ENCODE data around the gene BRD4.

DNA sequence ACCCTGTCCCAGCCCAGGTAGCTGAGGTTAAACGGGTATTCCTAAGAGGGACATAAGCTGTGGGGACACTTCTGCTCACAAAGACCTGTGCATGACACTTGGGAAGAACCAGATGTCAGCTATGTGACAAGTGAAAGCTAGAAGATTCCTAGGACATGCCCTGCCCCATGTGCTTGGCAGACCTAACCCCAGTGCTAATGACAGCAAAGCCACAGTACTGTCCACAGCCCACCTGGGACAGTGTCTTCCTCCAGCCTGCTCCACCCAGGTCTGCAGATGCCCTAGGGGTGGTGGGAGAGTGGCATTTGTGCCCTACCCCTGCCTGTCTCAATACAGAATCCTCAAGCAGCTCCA lies 81.7 kb downstream of the BRD4 start:
- TF ChIP-seq TAF1 (IDR thresholded peaks at IDR 0.05; ENCODE audit: low read depth) (no peak), FOXM1 (IDR thresholded peaks at IDR 0.05; ENCODE audit: borderline replicate concordance, low read depth) (no peak), EGR1 (IDR thresholded peaks at IDR 0.05) (no peak), ZBTB7A (IDR thresholded peaks at IDR 0.05; ENCODE audit: low read depth) (no peak), YY1 (IDR thresholded peaks at IDR 0.05; ENCODE audit: low read depth) (no peak), RAD21 (IDR thresholded peaks at IDR 0.05; ENCODE audit: low read depth) (no peak)
- TF ChIP-seq, protein P1, sequence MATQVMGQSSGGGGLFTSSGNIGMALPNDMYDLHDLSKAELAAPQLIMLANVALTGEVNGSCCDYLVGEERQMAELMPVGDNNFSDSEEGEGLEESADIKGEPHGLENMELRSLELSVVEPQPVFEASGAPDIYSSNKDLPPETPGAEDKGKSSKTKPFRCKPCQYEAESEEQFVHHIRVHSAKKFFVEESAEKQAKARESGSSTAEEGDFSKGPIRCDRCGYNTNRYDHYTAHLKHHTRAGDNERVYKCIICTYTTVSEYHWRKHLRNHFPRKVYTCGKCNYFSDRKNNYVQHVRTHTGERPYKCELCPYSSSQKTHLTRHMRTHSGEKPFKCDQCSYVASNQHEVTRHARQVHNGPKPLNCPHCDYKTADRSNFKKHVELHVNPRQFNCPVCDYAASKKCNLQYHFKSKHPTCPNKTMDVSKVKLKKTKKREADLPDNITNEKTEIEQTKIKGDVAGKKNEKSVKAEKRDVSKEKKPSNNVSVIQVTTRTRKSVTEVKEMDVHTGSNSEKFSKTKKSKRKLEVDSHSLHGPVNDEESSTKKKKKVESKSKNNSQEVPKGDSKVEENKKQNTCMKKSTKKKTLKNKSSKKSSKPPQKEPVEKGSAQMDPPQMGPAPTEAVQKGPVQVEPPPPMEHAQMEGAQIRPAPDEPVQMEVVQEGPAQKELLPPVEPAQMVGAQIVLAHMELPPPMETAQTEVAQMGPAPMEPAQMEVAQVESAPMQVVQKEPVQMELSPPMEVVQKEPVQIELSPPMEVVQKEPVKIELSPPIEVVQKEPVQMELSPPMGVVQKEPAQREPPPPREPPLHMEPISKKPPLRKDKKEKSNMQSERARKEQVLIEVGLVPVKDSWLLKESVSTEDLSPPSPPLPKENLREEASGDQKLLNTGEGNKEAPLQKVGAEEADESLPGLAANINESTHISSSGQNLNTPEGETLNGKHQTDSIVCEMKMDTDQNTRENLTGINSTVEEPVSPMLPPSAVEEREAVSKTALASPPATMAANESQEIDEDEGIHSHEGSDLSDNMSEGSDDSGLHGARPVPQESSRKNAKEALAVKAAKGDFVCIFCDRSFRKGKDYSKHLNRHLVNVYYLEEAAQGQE (IDR thresholded peaks at IDR 0.05; ENCODE audit: low read depth): no peak
- TF ChIP-seq, protein P2, sequence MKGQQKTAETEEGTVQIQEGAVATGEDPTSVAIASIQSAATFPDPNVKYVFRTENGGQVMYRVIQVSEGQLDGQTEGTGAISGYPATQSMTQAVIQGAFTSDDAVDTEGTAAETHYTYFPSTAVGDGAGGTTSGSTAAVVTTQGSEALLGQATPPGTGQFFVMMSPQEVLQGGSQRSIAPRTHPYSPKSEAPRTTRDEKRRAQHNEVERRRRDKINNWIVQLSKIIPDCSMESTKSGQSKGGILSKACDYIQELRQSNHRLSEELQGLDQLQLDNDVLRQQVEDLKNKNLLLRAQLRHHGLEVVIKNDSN (IDR thresholded peaks at IDR 0.05): no peak
- TF ChIP-seq, protein P3, sequence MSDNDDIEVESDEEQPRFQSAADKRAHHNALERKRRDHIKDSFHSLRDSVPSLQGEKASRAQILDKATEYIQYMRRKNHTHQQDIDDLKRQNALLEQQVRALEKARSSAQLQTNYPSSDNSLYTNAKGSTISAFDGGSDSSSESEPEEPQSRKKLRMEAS (IDR thresholded peaks at IDR 0.05): no peak
